GM23338 (cell line): Measurements from ENCODE around the gene MIER2. TPM values are rescaled to one million over a fixed set of nuclear protein-coding genes. Genes with fewer than 3 reads are reported as not detected.
"Not testable (repeated sequence)": the region's sequence is repeated elsewhere in the genome, so short reads cannot be mapped to it uniquely, and the experiment has no call there.

ENCODE experiments used
- ATAC-seq: fragments of 200-7000 bp; cut with Tn5 transposase; 3 replicates; pipeline ENCODE4 v1.9.1; 2020
- DNase-seq: peaks from one replicate; pipeline ENCODE4 v3.0.0-alpha.2; 2015; ENCODE audit warnings: low spot score
- H2AFZ ChIP-seq: fragments of 200-600 bp; sonication (generic); 2 replicates; pipeline ENCODE4 v1.8.0; 2016; ENCODE audit warnings: antibody characterized with exemption, mild to moderate bottlenecking, moderate library complexity
- H3F3A ChIP-seq: fragments of 200-600 bp; sonication (generic); replicated peaks from 2 replicates; pipeline ENCODE4 v1.8.0; 2017; ENCODE audit warnings: antibody characterized with exemption, mixed run types, low read depth
- H3K27ac ChIP-seq: fragments of 200-600 bp; sonication (generic); 2 replicates; pipeline ENCODE4 v1.6.1; 2016; ENCODE audit warnings: low read depth
- H3K27me3 ChIP-seq: fragments of 200-600 bp; sonication (generic); 2 replicates; pipeline ENCODE4 v1.8.0; 2016; ENCODE audit warnings: mild to moderate bottlenecking, mixed run types, moderate library complexity; ENCODE audit not compliant: insufficient read depth
- H3K36me3 ChIP-seq: fragments of 200-600 bp; sonication (generic); 2 replicates; pipeline ENCODE4 v1.8.0; 2016; ENCODE audit warnings: mild to moderate bottlenecking; ENCODE audit not compliant: insufficient read depth
- H3K4me1 ChIP-seq: fragments of 200-600 bp; sonication (generic); 2 replicates; pipeline ENCODE4 v1.8.0; 2016; ENCODE audit warnings: mild to moderate bottlenecking, moderate library complexity; ENCODE audit not compliant: insufficient read depth
- H3K4me2 ChIP-seq: fragments of 200-600 bp; sonication (generic); 2 replicates; pipeline ENCODE4 v1.7.1; 2017; ENCODE audit warnings: mixed run types
- H3K4me3 ChIP-seq: fragments of 200-600 bp; sonication (generic); 2 replicates; pipeline ENCODE4 v1.6.1; 2016; ENCODE audit warnings: mixed run types
- H3K79me2 ChIP-seq: fragments of 200-600 bp; sonication (generic); replicated peaks from 2 replicates; pipeline ENCODE4 v1.8.0; 2017; ENCODE audit warnings: mild to moderate bottlenecking; ENCODE audit not compliant: insufficient read depth
- H3K9me2 ChIP-seq: fragments of 200-600 bp; sonication (generic); 2 replicates; pipeline ENCODE4 v1.8.0; 2017; ENCODE audit not compliant: insufficient read depth
- H4K20me1 ChIP-seq: fragments of 200-600 bp; sonication (generic); replicated peaks from 2 replicates; pipeline ENCODE4 v1.8.0; 2017; ENCODE audit warnings: mild to moderate bottlenecking; ENCODE audit not compliant: insufficient read depth
- H3K27ac Mint-ChIP-seq: 2 replicates; pipeline ENCODE4 v1.8.0; 2020; ENCODE audit warnings: inconsistent platforms, mild to moderate bottlenecking, moderate library complexity, mixed read lengths
- H3K27me3 Mint-ChIP-seq: 3 replicates; pipeline ENCODE4 v1.8.0; 2022; ENCODE audit warnings: low read depth, mild to moderate bottlenecking, moderate library complexity, mixed read lengths, inconsistent platforms; ENCODE audit not compliant: insufficient read depth, poor library complexity
- H3K36me3 Mint-ChIP-seq: 3 replicates; pipeline ENCODE4 v1.8.0; 2021; ENCODE audit warnings: low read depth, mild to moderate bottlenecking, inconsistent platforms, moderate library complexity, mixed read lengths
- H3K4me1 Mint-ChIP-seq: 3 replicates; pipeline ENCODE4 v1.8.0; 2020; ENCODE audit warnings: mild to moderate bottlenecking, inconsistent platforms, mixed read lengths
- H3K4me3 Mint-ChIP-seq: 3 replicates; pipeline ENCODE4 v1.8.0; 2021; ENCODE audit warnings: moderate library complexity, mild to moderate bottlenecking, inconsistent platforms, mixed read lengths
- H3K9me3 Mint-ChIP-seq: 3 replicates; pipeline ENCODE4 v1.8.0; 2020; ENCODE audit warnings: moderate library complexity, mild to moderate bottlenecking, inconsistent platforms, mixed read lengths
- CREB1 ChIP-seq: fragments of 250-450 bp; sonication (Bioruptor Pico); IDR thresholded peaks from 2 replicates; pipeline ENCODE4 v1.5.0; 2020; ENCODE audit warnings: low read depth, mild to moderate bottlenecking, moderate library complexity
- EZH2phosphoT487 ChIP-seq: fragments of 200-600 bp; sonication (generic); IDR thresholded peaks from one replicate; pipeline ENCODE4 v1.8.1; 2018; ENCODE audit warnings: antibody characterized with exemption; ENCODE audit not compliant: unreplicated experiment
- NANOG ChIP-seq: IDR thresholded peaks from 2 replicates; pipeline ENCODE4 v1.6.1; 2016; ENCODE audit warnings: antibody characterized with exemption, borderline replicate concordance
- ZNF114 ChIP-seq: fragments of 250-450 bp; sonication (Bioruptor Pico); IDR thresholded peaks from 2 replicates; pipeline ENCODE4 v1.5.0; 2020; ENCODE audit warnings: mild to moderate bottlenecking, moderate library complexity
- polyA plus RNA-seq: library from polyadenylated mRNA; unstranded; fragments of >200 nt; fragmentation: Nextera tagmentation; extraction: Ambion mirVana; gene quantifications from 2 replicates; pipeline ENCODE4 v1.2.1, GENCODE V29; 2016
- total RNA-seq: library from RNA; depleted of rRNA; stranded (reverse); fragments of >200 nt; shearing (Covaris generic); gene quantifications from 2 replicates; pipeline ENCODE4 v1.2.3, GENCODE V29; 2014
- TF ChIP-seq, protein P1 (sequence below): fragments of 250-450 bp; sonication (Bioruptor Pico); IDR thresholded peaks from 2 replicates; pipeline ENCODE4 v1.5.0; 2020; ENCODE audit warnings: mild to moderate bottlenecking, moderate library complexity
- TF ChIP-seq, protein P2 (sequence below): IDR thresholded peaks from 2 replicates; pipeline ENCODE4 v1.6.1; 2016; ENCODE audit warnings: antibody characterized with exemption

MIER2 gene
- total and polyA plus RNA-seq, 2 experiments from 2014 or later, result 30.2 to 37.9 TPM

DNA sequence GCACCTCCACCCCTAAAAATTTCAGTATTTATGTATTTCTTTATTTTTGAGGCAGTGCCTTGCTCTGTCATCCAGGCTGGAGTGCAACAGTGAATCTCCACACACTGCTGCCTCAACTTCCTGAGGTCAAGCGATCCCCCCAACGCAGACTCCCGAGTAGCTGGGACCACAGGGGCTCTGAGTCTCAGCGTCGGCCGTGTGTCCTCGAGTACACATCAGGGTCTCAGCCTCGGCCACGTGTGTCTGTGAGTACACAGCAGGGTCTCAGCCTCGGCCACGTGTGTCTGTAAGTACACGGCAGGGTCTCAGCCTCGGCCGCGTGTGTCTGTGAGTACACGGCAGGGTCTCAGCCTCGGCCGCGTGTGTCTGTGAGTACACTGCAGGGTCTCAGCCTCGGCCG, 43.2 kb upstream of the MIER2 start (continued):
- TF ChIP-seq, protein P1, sequence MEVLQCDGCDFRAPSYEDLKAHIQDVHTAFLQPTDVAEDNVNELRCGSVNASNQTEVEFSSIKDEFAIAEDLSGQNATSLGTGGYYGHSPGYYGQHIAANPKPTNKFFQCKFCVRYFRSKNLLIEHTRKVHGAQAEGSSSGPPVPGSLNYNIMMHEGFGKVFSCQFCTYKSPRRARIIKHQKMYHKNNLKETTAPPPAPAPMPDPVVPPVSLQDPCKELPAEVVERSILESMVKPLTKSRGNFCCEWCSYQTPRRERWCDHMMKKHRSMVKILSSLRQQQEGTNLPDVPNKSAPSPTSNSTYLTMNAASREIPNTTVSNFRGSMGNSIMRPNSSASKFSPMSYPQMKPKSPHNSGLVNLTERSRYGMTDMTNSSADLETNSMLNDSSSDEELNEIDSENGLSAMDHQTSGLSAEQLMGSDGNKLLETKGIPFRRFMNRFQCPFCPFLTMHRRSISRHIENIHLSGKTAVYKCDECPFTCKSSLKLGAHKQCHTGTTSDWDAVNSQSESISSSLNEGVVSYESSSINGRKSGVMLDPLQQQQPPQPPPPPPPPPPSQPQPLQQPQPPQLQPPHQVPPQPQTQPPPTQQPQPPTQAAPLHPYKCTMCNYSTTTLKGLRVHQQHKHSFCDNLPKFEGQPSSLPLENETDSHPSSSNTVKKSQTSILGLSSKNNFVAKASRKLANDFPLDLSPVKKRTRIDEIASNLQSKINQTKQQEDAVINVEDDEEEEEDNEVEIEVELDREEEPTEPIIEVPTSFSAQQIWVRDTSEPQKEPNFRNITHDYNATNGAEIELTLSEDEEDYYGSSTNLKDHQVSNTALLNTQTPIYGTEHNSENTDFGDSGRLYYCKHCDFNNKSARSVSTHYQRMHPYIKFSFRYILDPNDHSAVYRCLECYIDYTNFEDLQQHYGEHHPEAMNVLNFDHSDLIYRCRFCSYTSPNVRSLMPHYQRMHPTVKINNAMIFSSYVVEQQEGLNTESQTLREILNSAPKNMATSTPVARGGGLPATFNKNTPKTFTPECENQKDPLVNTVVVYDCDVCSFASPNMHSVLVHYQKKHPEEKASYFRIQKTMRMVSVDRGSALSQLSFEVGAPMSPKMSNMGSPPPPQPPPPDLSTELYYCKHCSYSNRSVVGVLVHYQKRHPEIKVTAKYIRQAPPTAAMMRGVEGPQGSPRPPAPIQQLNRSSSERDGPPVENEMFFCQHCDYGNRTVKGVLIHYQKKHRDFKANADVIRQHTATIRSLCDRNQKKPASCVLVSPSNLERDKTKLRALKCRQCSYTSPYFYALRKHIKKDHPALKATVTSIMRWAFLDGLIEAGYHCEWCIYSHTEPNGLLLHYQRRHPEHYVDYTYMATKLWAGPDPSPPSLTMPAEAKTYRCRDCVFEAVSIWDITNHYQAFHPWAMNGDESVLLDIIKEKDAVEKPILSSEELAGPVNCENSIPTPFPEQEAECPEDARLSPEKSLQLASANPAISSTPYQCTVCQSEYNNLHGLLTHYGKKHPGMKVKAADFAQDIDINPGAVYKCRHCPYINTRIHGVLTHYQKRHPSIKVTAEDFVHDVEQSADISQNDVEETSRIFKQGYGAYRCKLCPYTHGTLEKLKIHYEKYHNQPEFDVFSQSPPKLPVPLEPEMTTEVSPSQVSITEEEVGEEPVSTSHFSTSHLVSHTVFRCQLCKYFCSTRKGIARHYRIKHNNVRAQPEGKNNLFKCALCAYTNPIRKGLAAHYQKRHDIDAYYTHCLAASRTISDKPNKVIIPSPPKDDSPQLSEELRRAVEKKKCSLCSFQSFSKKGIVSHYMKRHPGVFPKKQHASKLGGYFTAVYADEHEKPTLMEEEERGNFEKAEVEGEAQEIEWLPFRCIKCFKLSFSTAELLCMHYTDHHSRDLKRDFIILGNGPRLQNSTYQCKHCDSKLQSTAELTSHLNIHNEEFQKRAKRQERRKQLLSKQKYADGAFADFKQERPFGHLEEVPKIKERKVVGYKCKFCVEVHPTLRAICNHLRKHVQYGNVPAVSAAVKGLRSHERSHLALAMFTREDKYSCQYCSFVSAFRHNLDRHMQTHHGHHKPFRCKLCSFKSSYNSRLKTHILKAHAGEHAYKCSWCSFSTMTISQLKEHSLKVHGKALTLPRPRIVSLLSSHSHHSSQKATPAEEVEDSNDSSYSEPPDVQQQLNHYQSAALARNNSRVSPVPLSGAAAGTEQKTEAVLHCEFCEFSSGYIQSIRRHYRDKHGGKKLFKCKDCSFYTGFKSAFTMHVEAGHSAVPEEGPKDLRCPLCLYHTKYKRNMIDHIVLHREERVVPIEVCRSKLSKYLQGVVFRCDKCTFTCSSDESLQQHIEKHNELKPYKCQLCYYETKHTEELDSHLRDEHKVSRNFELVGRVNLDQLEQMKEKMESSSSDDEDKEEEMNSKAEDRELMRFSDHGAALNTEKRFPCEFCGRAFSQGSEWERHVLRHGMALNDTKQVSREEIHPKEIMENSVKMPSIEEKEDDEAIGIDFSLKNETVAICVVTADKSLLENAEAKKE (CRISPR knock-in tag), result no peak
- TF ChIP-seq CREB1, result no peak
- no peak for TF ChIP-seq ZNF114 (CRISPR knock-in tag)
- TF ChIP-seq NANOG, result no peak
- TF ChIP-seq, protein P2, sequence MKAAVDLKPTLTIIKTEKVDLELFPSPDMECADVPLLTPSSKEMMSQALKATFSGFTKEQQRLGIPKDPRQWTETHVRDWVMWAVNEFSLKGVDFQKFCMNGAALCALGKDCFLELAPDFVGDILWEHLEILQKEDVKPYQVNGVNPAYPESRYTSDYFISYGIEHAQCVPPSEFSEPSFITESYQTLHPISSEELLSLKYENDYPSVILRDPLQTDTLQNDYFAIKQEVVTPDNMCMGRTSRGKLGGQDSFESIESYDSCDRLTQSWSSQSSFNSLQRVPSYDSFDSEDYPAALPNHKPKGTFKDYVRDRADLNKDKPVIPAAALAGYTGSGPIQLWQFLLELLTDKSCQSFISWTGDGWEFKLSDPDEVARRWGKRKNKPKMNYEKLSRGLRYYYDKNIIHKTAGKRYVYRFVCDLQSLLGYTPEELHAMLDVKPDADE, result no peak
- TF ChIP-seq EZH2phosphoT487, result no peak

DNA sequence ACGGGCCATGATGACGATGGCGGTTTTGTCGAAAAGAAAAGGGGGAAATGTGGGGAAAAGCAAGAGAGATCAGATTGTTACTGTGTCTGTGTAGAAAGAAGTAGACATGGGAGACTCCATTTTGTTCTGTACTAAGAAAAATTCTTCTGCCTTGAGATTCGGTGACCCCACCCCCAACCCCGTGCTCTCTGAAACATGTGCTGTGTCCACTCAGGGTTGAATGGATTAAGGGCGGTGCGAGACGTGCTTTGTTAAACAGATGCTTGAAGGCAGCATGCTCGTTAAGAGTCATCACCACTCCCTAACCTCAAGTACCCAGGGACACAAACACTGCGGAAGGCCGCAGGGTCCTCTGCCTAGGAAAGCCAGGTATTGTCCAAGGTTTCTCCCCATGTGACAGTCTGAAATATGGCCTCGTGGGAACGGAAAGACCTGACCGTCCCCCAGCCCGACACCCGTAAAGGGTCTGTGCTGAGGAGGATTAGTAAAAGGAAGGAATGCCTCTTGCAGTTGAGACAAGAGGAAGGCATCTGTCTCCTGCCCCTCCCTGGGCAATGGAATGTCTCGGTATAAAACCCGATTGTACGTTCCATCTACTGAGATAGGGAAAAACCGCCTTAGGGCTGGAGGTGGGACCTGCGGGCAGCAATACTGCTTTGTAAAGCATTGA, 42.2 kb upstream of the MIER2 start:
- Mint-ChIP-seq H3K9me3 (peaks cover 20% of the 10 kb centered on the region), H3K4me1 (peaks cover 23% of the 10 kb centered on the region), H3K27me3 (peaks cover 20% of the 10 kb centered on the region)
- ATAC-seq, H2AFZ ChIP-seq, H3F3A ChIP-seq, H3K27ac ChIP-seq, H4K20me1 ChIP-seq, H3K36me3 Mint-ChIP-seq, DNase-seq, H3K9me2 ChIP-seq, H3K27me3 ChIP-seq, H3K4me2 ChIP-seq, H3K36me3 ChIP-seq, H3K27ac Mint-ChIP-seq, H3K79me2 ChIP-seq, H3K4me3 Mint-ChIP-seq, H3K4me3 ChIP-seq: not testable (repeated sequence)
- peaks cover 16% of the 10 kb centered on the region; the same call in 1 of the 2 replicates for H3K4me1 ChIP-seq
